ENCODE results near the gene DENND10. TPM values are rescaled to one million over a fixed set of nuclear protein-coding genes. Genes with fewer than 3 reads are reported as not detected.
"Not testable (repeated sequence)": the region's sequence is repeated elsewhere in the genome, so short reads cannot be mapped to it uniquely, and the experiment has no call there.

The DENND10 gene
- total RNA-seq, 3 donors from 2014 or later: 12.7 to 15.3 (median 13.8) TPM

DNA sequence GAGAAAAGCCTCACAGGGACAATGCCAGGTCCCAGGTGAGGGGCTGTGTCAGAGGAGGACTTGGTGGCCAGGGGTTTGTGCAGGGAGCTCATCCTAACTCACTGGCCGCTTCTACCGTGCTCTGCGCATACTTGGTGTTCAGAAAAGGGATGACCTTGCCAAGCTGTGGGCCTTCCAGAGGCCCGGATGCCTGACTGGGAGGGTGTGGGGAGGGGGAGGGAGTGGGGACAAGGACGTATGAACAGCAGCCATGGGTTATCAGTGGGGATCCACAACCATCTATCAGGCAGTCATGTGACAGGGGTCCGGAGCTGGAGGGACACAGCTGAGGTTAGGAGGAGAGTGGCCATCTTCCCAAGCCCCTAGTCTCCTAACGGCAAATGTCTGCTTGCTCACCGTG, 55.4 kb downstream of the DENND10 start:
- Mint-ChIP-seq H3K9me3 (no peaks in the 10 kb centered on the region), H3K27me3 (ENCODE audit: low read depth) (no peaks in the 10 kb centered on the region), H3K4me1 (ENCODE audit: low read depth) (peaks cover 5% of the 10 kb centered on the region), H3K4me3 (no peak overlapping the region), H3K36me3 (ENCODE audit: insufficient read depth) (peaks cover 26% of the 10 kb centered on the region)
- no peak for DNase-seq
- ATAC-seq: no peak

DNA sequence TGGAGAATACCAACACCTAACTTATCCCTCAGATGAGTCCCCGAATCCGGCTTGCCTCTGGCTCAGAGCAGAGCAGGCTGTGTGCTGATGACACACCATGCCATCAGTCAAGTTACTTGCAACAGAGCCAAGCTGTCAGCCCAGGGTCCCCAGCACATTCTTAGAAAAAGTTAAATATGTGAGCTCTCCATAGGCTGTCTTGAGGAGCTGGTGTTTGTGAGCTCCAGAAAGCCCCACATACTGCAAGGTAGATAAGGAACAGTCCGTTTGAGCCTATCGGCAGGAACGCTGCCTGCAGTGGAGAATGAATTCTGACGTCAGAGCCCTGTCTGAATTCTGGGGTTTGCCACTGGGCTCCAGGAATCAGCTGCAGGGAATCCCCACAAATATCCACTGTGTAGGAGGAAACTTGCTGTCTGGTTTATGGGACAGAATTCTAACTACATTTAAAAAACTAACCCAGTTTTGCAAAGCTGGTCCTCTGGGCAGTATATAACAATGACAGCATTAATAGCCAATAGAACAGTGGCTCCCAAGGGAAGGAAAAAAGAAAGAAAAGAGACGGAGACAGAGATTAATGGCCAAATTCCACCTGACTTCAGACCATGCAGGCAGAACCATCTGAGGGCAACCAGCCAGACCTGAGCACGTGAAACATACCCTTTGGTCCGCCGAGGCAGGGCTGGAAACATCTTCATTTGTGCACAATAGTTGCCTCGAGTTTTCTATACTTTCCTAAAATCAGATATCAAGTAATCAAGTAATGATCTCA, 58.0 kb downstream of the DENND10 start:
- H3K27me3 Mint-ChIP-seq (ENCODE audit: low read depth): no peaks in the 10 kb centered on the region
- H3K4me3 Mint-ChIP-seq: no peak overlapping the region
- H3K4me1 Mint-ChIP-seq (ENCODE audit: low read depth): peaks cover 23% of the 10 kb centered on the region
- H3K36me3 Mint-ChIP-seq (ENCODE audit: insufficient read depth): peaks cover 12% of the 10 kb centered on the region
- no peak for ATAC-seq
- DNase-seq: no peak
- no peaks in the 10 kb centered on the region for H3K9me3 Mint-ChIP-seq

DNA sequence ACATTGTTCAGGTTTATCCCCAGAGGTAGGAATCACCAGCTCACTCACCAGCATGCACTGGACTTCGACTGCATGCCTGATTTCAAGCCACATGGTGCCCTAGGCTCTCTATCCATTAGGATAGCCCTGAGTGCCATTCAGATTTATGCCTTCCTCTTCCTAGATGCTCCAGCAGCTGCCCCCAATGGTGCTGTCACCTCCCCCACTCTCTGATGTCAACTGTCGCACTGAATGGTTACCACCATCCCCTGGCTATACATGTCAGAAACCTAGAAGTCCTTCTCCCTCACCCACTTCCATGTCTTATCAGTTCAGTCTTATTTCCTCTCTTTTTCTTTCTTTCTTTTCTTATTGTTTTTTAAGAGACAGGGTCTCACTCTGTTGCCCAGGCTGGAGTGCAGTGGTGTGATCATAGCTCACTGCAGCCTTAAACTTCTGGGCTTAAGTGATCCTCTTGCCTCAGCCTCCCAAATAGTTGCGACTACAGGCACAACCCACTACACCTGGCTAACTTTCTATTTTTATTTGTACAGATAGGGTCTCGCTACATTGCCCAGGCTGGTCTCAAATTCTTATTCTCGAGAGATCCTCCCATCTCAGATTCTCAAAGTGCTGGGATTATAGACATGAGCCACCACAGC, 58.7 kb downstream of the DENND10 start:
- Mint-ChIP-seq H3K9me3 (no peaks in the 10 kb centered on the region), H3K4me1 (ENCODE audit: low read depth) (peaks cover 24% of the 10 kb centered on the region), H3K4me3 (no peak overlapping the region), H3K36me3 (ENCODE audit: insufficient read depth) (peaks cover 13% of the 10 kb centered on the region), H3K27me3 (ENCODE audit: low read depth) (no peaks in the 10 kb centered on the region)
- ATAC-seq (no peak), DNase-seq (no peak)

DNA sequence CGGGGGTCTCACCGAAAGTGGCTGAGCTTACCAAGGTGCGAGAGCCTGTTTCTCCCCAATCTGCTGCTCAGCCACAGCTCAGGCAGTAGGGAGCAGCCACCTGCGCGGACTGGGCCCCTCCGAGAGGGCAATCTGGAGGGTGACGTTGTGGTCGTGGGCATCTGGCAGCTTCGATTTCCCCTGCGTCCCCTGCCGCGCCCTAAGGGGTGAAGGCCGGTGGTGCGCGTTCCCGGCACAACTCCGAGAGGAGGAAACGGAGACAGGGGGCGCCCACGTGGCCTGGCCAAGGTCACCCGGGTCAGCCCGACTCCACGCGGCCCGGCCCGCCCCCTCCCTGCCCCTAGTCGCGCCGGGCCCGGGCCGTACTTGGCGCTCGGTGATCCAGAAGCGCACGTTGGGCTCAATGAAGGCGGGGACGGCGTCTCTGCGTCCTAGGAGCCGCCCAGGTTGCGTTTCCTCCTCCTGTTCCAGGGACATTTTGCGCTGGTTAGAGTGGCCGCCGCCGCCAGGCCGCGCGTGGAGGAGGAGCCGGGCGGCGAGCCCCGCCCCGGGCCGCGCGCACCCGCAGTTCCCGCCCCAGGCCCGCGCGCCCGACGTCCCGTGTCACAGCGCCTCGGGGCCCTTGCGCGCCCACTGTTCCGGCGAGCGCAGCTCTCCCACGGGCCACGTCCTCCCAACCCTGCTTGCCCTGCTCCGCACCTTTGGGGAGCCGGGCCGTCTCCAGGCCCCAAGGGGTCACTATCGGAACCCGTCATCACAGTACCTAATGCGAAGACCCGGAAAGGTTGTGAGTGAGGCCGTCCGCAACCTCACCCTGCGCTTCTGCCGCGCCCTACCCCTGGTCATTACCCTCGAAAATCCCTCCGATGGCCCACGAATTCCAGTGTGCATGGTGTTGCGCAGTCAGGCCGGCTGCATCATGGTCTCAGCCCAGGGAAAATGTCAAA, 61.5 kb downstream of the DENND10 start, which contains the start of gene SFXN4:
Gene SFXN4, minus strand, starts transcription at position 544 of the 947 bp plus-strand sequence. Its CDS starts 67 bp downstream, at position 477.
- Mint-ChIP-seq H3K36me3 (ENCODE audit: insufficient read depth) (peaks cover 23% of the 10 kb centered on the region), H3K9me3 (no peaks in the 10 kb centered on the region), H3K4me1 (ENCODE audit: low read depth) (peaks cover 24% of the 10 kb centered on the region), H3K4me3 (peak within 1 kb of the TSS; percentile 87), H3K27me3 (ENCODE audit: low read depth) (no peaks in the 10 kb centered on the region)
- ATAC-seq (peak; percentile 95 to 96), DNase-seq (peak; percentile 75)

DNA sequence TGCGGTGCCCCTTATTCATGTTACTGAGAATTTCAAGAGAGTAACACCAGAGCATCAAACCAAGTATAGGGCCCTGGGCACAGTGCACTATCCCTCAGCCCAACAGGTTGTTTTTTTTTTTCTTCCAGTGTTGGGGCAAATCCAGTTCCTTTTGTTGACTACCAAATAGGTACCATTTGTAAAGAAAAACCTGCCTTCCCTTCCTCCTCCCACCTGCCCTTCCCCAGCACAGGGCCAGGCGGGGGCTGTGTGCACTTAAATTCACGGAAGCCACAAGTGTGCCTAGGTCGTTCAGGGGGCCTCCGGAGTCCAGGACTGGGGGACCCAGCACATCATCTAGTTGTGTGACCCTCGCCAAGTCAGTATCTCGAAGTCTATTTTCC, 62.2 kb downstream of the DENND10 start:
- no peaks in the 10 kb centered on the region for H3K9me3 Mint-ChIP-seq
- no peaks in the 10 kb centered on the region for H3K27me3 Mint-ChIP-seq (ENCODE audit: low read depth)
- H3K36me3 Mint-ChIP-seq (ENCODE audit: insufficient read depth): peaks cover 23% of the 10 kb centered on the region
- H3K4me3 Mint-ChIP-seq: peak overlapping the region; percentile 87
- peaks cover 24% of the 10 kb centered on the region for H3K4me1 Mint-ChIP-seq (ENCODE audit: low read depth)
- no peak for DNase-seq
- peak; percentile 4 to 8 for ATAC-seq

DNA sequence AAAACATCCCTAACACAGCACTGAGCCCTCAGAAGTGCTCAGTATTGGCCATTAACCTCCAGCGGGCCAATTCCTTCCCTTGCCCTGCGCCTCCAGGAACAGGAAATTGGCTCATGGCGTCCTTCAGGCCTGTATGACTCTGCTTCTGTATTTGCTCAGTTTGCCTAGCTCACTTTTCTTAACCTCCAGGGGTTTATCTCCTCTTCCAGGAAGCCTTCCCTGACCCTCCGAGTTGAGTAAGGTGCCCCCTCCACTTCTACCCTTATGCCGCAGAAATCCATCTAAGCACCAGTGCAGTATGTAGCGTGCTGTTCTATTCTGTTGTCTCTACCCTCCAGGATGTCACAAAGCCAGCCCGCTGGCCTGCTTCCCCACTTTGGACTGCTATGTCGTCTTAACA, 62.7 kb downstream of the DENND10 start:
- no peaks in the 10 kb centered on the region for H3K9me3 Mint-ChIP-seq
- peaks cover 23% of the 10 kb centered on the region for H3K36me3 Mint-ChIP-seq (ENCODE audit: insufficient read depth)
- H3K4me1 Mint-ChIP-seq (ENCODE audit: low read depth): peaks cover 24% of the 10 kb centered on the region
- H3K27me3 Mint-ChIP-seq (ENCODE audit: low read depth): no peaks in the 10 kb centered on the region
- no peak for DNase-seq
- peak overlapping the region; percentile 87 for H3K4me3 Mint-ChIP-seq
- ATAC-seq: no peak

DNA sequence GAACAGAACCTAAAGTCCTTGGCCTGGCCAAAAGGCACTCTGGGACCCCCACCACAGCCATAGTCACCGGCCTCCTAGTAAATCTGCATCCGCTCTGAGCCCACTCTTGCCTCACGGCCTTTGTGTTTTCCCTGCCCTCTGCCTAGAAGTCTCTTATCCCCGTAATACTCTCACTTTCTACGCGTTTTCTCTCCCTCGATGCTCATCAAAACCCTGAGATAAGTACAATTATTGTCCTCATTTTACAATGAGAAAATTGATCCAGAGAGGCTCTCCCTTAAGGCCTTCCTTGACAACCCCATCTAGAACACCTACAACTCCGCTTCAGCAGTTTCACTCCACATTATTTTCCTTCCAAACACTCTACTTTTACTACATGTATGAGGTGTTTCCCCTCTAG, 63.1 kb downstream of the DENND10 start:
- DNase-seq (no peak), ATAC-seq (no peak)
- peaks cover 23% of the 10 kb centered on the region for H3K36me3 Mint-ChIP-seq (ENCODE audit: insufficient read depth)
- H3K4me3 Mint-ChIP-seq: peak overlapping the region; percentile 87
- no peaks in the 10 kb centered on the region for H3K27me3 Mint-ChIP-seq (ENCODE audit: low read depth)
- no peaks in the 10 kb centered on the region for H3K9me3 Mint-ChIP-seq
- peaks cover 22% of the 10 kb centered on the region for H3K4me1 Mint-ChIP-seq (ENCODE audit: low read depth)

DNA sequence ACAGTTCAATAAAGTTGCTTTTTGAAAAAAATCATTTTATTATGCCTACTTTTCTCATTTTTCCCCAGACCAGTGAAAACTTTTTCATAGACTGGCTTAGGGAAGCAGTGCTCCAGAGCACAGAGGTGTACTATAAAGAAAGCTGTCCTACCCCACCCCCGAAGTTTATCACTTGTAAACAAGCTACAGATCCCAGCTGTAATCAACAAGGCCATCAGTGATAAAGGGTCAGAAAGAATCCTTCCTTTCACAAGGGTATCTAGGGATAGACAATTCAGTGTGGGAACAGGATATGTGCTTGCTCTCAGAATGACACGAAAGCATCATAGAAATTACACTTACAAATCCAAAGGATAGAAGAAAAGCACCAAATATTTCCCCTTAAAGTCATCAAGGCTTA, 70.2 kb downstream of the DENND10 start:
- H3K4me3 Mint-ChIP-seq: no peak overlapping the region
- H3K9me3 Mint-ChIP-seq: no peaks in the 10 kb centered on the region
- no peaks in the 10 kb centered on the region for H3K27me3 Mint-ChIP-seq (ENCODE audit: low read depth)
- peaks cover 35% of the 10 kb centered on the region for H3K36me3 Mint-ChIP-seq (ENCODE audit: insufficient read depth)
- DNase-seq (no peak), ATAC-seq (no peak)
- H3K4me1 Mint-ChIP-seq (ENCODE audit: low read depth): peaks cover 30% of the 10 kb centered on the region

DNA sequence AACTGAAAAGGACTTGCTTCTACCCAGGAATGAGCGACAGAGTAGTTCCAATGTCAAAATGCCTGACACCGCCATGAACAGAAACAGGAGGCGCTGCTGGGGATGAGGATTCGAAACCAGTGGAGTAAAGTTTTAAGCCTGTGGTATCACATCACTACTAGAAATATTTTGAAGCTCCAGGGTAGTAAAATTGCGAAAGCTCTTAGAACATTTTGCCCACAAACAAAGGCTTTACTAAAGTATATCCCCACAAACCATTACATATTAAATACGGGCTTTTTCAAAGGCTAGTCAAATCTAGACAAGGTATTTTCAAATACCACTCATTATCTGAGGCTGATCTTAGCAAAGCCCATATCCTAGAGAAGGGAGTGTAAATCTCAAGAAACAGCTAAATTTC, 72.3 kb downstream of the DENND10 start:
- DNase-seq (no peak), ATAC-seq (no peak)
- peak overlapping the region; percentile 97 for H3K4me3 Mint-ChIP-seq
- H3K27me3 Mint-ChIP-seq (ENCODE audit: low read depth): no peaks in the 10 kb centered on the region
- no peaks in the 10 kb centered on the region for H3K9me3 Mint-ChIP-seq
- peaks cover 37% of the 10 kb centered on the region for H3K4me1 Mint-ChIP-seq (ENCODE audit: low read depth)
- H3K36me3 Mint-ChIP-seq (ENCODE audit: insufficient read depth): peaks cover 22% of the 10 kb centered on the region

DNA sequence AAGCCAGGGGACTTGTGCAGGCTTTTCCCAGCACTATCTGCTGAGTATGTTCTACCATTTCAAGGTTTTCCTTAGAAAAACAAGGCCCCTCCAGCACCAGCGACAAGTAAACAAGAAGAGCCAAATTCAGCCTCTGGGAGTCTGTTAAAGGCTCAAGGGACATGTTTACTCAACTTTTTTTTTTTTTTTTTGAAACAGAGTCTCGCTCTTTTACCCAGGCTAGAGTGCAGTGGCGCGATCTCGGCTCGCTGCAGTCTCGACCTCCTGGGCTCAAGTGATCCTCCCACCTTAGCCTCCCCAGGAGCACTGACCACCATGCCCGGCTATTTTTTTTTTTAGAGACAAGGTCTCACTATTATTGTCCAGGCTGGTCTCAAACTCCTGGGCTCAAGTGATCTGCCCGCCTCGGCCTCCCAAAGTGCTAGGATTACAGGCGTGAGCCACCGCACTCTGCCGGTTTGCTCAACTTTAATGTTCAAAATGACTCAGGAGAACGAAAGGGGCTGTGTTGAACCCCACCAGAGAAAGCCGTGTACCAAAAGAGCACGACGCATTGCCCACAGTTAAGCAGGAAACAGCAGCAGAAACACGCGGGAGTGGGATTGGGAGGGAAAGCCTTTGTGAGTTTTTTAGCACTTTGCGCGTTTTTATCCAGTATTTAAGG, 73.9 kb downstream of the DENND10 start:
- Mint-ChIP-seq H3K4me3 (peak overlapping the region; percentile 97), H3K4me1 (ENCODE audit: low read depth) (peaks cover 37% of the 10 kb centered on the region), H3K27me3 (ENCODE audit: low read depth) (no peaks in the 10 kb centered on the region), H3K9me3 (no peaks in the 10 kb centered on the region), H3K36me3 (ENCODE audit: insufficient read depth) (peaks cover 16% of the 10 kb centered on the region)
- peak; percentile 8 for DNase-seq
- ATAC-seq: peak; percentile 58 to 67

DNA sequence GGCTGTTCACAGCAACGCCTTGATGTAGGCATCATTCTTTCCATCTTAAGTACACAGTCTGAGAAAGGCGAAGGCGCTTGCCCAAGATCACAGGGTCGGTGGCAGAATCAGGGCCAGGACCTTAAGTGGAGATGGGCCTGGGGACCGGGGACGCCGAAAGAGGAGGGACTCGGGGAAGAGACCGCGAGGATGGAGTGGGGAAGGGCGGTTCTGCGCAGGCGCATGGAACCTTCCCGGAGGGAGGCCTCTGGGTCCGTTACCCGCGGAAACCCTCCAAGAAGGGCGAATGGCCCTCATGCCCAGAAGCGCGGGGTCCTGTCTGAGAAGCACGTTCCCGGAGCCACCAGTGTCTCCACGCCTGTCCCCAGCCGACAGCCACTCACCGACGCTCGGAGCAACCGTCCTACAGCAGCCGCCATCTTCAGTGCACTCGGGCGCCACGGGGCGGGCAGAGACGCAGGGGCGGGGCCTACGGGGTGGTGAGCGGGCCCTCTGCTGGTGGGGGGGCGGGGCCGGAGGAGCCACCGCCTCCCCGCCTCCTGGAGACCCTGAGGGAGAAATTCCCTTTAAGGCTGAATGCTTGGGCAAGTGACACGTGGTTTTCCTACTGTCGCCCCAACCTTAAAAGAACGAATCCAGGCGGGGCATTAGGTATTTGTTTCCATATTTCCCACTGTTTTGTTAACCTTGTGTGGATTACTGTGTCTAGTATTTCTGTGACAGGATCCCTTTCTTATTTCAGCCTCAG, 74.6 kb downstream of the DENND10 start, which contains the start of gene PRDX3:
Gene PRDX3, minus strand, starts transcription at position 441 of the 748 bp plus-strand sequence. Its CDS starts 22 bp downstream, at position 419.
- ATAC-seq: peak; percentile 96 to 97
- DNase-seq: peak; percentile 92

DNA sequence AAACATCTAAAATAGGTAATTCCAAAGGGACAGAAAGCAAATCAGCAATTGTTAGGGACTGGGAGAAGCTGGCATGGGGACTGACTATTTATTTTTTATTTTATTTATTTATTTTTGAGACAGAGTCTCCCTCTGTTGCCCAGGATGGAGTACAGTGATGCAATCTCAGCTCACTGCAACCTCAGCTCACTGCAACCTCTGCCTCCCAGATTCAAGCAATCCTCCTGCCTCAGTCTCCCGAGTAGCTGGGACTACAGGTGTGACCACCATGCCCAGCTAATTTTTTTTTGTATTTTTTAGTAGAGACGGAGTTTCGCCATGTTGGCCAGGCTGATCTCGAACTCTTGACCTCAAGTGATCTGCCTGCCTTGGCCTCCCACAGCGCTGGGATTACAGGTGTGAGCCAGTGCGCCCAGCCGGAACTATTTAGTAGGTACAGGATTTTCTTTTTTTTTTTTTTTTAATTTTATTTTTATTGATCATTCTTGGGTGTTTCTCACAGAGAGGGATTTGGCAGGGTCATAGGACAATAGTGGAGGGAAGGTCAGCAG, 77.0 kb downstream of the DENND10 start:
- not testable (repeated sequence) for H3K9me3 Mint-ChIP-seq; ATAC-seq; H3K27me3 Mint-ChIP-seq (ENCODE audit: low read depth); H3K36me3 Mint-ChIP-seq (ENCODE audit: insufficient read depth); DNase-seq; H3K4me3 Mint-ChIP-seq
- H3K4me1 Mint-ChIP-seq (ENCODE audit: low read depth): peaks cover 35% of the 10 kb centered on the region

More for the DNA sequence above, 74.6 kb downstream of the DENND10 start, which contains the start of gene PRDX3:
- no peaks in the 10 kb centered on the region for H3K27me3 Mint-ChIP-seq (ENCODE audit: low read depth)
- H3K36me3 Mint-ChIP-seq (ENCODE audit: insufficient read depth): peaks cover 16% of the 10 kb centered on the region
- peaks cover 38% of the 10 kb centered on the region for H3K4me1 Mint-ChIP-seq (ENCODE audit: low read depth)
- peak within 1 kb of the TSS; percentile 97 for H3K4me3 Mint-ChIP-seq
- no peaks in the 10 kb centered on the region for H3K9me3 Mint-ChIP-seq
